ENCODE results near the gene FEM1B.

Gene FEM1B

GRCh38 chr15:68241088-68241935, 36.2 kb upstream of the FEM1B start (continued):
- TF ChIP-seq BACH2 (CRISPR knock-in tag; IDR thresholded peaks at IDR 0.05; ENCODE audit: borderline replicate concordance) (no peak), POU6F1 (CRISPR knock-in tag; IDR thresholded peaks at IDR 0.05; ENCODE audit: borderline replicate concordance, low read depth) (no peak), PPARA (CRISPR knock-in tag; IDR thresholded peaks at IDR 0.05; ENCODE audit: borderline replicate concordance) (no peak), GLIS3 (CRISPR knock-in tag; IDR thresholded peaks at IDR 0.05) (no peak), ZFP3 (CRISPR knock-in tag; IDR thresholded peaks at IDR 0.05) (no peak)

GRCh38 chr15:68244235-68244634, 33.3 kb upstream of the FEM1B start:
- ATAC-seq: no peak
- no peak for TF ChIP-seq BACH2 (CRISPR knock-in tag; IDR thresholded peaks at IDR 0.05; ENCODE audit: borderline replicate concordance)
- no peak for TF ChIP-seq PATZ1 (CRISPR knock-in tag; IDR thresholded peaks at IDR 0.05; ENCODE audit: borderline replicate concordance)
- TF ChIP-seq ZNF70 (CRISPR knock-in tag; IDR thresholded peaks at IDR 0.05): no peak
- no peak for TF ChIP-seq ZFP3 (CRISPR knock-in tag; IDR thresholded peaks at IDR 0.05)

- ATAC-seq: no peak
- TF ChIP-seq ZFP30 (CRISPR knock-in tag; IDR thresholded peaks at IDR 0.05): no peak
- no peak for TF ChIP-seq ZNF8 (CRISPR knock-in tag; IDR thresholded peaks at IDR 0.05)
- no peak for TF ChIP-seq ZC3H10 (CRISPR knock-in tag; IDR thresholded peaks at IDR 0.05)
- no peak for TF ChIP-seq ZNF70 (CRISPR knock-in tag; IDR thresholded peaks at IDR 0.05)
- no peak for TF ChIP-seq PATZ1 (CRISPR knock-in tag; IDR thresholded peaks at IDR 0.05; ENCODE audit: borderline replicate concordance)
- no peak for TF ChIP-seq BACH2 (CRISPR knock-in tag; IDR thresholded peaks at IDR 0.05; ENCODE audit: borderline replicate concordance)
- TF ChIP-seq ESRRG (CRISPR knock-in tag; IDR thresholded peaks at IDR 0.05): no peak
Observed at GRCh38 chr15:68249058-68249713, 28.4 kb upstream of the FEM1B start.

- TF ChIP-seq POU6F1 (CRISPR knock-in tag; IDR thresholded peaks at IDR 0.05; ENCODE audit: borderline replicate concordance, low read depth): no peak
- ATAC-seq: peak; percentile 93
Observed at GRCh38 chr15:68252925-68253534, 24.5 kb upstream of the FEM1B start.

GRCh38 chr15:68256675-68257450, 20.7 kb upstream of the FEM1B start:
- TF ChIP-seq PPARA (CRISPR knock-in tag; IDR thresholded peaks at IDR 0.05; ENCODE audit: borderline replicate concordance): no peak
- no peak for TF ChIP-seq ZC3H10 (CRISPR knock-in tag; IDR thresholded peaks at IDR 0.05)
- TF ChIP-seq PATZ1 (CRISPR knock-in tag; IDR thresholded peaks at IDR 0.05; ENCODE audit: borderline replicate concordance): no peak
- no peak for TF ChIP-seq ZNF565 (CRISPR knock-in tag; conservative IDR thresholded peaks at IDR 0.05; ENCODE audit: low read depth)
- TF ChIP-seq ZFP30 (CRISPR knock-in tag; IDR thresholded peaks at IDR 0.05): no peak
- TF ChIP-seq ARNTL (CRISPR knock-in tag; IDR thresholded peaks at IDR 0.05; ENCODE audit: borderline replicate concordance, low read depth): no peak
- no peak for TF ChIP-seq ZNF70 (CRISPR knock-in tag; IDR thresholded peaks at IDR 0.05)
- TF ChIP-seq SNAI2 (CRISPR knock-in tag; IDR thresholded peaks at IDR 0.05): no peak
- TF ChIP-seq TOX (CRISPR knock-in tag; IDR thresholded peaks at IDR 0.05; ENCODE audit: borderline replicate concordance): no peak
- no peak for TF ChIP-seq ISL1 (CRISPR knock-in tag; IDR thresholded peaks at IDR 0.05)
- TF ChIP-seq POU6F1 (CRISPR knock-in tag; IDR thresholded peaks at IDR 0.05; ENCODE audit: borderline replicate concordance, low read depth): no peak

More at GRCh38 chr15:68256675-68257450, 20.7 kb upstream of the FEM1B start:
- no peak for ATAC-seq

All from SK-N-SH treated with all-trans-retinoic acid at 6 μM for 48 hours (cell line).